ENCODE data around the gene NGFR.

DNA sequence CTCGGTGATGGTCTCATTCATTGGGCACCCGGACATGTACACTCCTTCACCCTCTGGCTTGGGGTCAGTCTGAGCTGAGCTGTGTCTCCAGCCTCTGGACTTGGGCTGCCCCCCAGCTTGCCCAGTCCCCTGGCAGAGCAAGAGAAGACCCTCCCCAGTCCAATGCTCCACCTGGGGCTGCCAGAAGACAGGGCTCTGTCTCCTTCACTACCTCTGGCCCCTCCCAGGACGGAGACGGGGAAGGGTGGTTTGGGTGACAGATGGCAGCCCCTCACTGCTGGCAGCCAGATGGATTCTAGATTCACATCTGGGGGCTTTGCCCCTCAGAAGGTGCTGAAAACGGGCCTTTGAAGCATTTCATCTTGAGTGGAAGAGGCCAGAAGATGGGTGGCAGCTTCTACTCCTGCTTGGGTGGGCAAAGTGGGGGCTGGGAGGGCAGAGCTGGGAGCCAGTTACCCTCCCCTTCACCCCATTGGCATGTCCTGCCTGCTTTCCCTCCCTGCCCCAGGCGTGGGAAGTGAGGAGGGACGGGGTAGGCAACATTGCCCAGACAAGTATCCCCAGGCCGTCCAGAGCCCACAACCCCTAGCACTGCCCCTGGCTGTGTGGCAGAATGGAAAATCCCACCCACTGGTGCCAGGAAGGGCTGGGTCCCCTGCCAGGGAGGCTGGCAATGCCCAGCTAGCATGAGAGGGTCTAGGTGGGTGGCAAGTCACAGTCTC, 13.9 kb downstream of the NGFR start:
- TF ChIP-seq, protein P1, sequence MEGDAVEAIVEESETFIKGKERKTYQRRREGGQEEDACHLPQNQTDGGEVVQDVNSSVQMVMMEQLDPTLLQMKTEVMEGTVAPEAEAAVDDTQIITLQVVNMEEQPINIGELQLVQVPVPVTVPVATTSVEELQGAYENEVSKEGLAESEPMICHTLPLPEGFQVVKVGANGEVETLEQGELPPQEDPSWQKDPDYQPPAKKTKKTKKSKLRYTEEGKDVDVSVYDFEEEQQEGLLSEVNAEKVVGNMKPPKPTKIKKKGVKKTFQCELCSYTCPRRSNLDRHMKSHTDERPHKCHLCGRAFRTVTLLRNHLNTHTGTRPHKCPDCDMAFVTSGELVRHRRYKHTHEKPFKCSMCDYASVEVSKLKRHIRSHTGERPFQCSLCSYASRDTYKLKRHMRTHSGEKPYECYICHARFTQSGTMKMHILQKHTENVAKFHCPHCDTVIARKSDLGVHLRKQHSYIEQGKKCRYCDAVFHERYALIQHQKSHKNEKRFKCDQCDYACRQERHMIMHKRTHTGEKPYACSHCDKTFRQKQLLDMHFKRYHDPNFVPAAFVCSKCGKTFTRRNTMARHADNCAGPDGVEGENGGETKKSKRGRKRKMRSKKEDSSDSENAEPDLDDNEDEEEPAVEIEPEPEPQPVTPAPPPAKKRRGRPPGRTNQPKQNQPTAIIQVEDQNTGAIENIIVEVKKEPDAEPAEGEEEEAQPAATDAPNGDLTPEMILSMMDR (IDR thresholded peaks at IDR 0.05; ENCODE audit: low read length) = no peak
- TF ChIP-seq EZH2phosphoT487 (IDR thresholded peaks at IDR 0.05; ENCODE audit: low read length) = no peak
